ENCODE data around the gene USF1.
A peak's percentile ranks its signal among the peaks of the same experiment; 100 is the strongest.
"Not testable (repeated sequence)": the region's sequence is repeated elsewhere in the genome, so short reads cannot be mapped to it uniquely, and the experiment has no call there.

USF1 gene

GRCh38 chr1:161077426-161077825 is 31.6 kb upstream of the USF1 start:
- no peak for DNase-seq

GRCh38 chr1:161076410-161076809 is 30.6 kb upstream of the USF1 start:
- no peak for DNase-seq

GRCh38 chr1:161074676-161075368 is 29.0 kb upstream of the USF1 start:
- no peak for DNase-seq

GRCh38 chr1:161073474-161074121 is 27.8 kb upstream of the USF1 start:
- no peak for DNase-seq

GRCh38 chr1:161072751-161073449 is 27.1 kb upstream of the USF1 start:
- no peak for DNase-seq

- peak; percentile 46 for DNase-seq
Measured at GRCh38 chr1:161071886-161072371, 26.2 kb upstream of the USF1 start.

GRCh38 chr1:161070761-161071160 is 25.0 kb upstream of the USF1 start:
- DNase-seq, result no peak

GRCh38 chr1:161069731-161070270 is 24.0 kb upstream of the USF1 start, which contains the start of gene ARHGAP30:
Gene ARHGAP30 (minus strand): TSS chr1:161069891. CDS start chr1:161069624, 267 bp downstream.
- peak; percentile 95 for DNase-seq

GRCh38 chr1:161069241-161069640 is 23.5 kb upstream of the USF1 start:
- peak; percentile 27 for DNase-seq

- DNase-seq, result peak; percentile 89
Measured at GRCh38 chr1:161068306-161069234, 22.8 kb upstream of the USF1 start.

- peak; percentile 39 for DNase-seq
Measured at GRCh38 chr1:161066694-161067093, 20.9 kb upstream of the USF1 start.

GRCh38 chr1:161065681-161066080 is 19.9 kb upstream of the USF1 start:
- not testable (repeated sequence) for DNase-seq

- DNase-seq, result peak; percentile 29
Measured at GRCh38 chr1:161063936-161064335, 18.2 kb upstream of the USF1 start.

- no peak for DNase-seq
Measured at GRCh38 chr1:161061419-161061818, 15.6 kb upstream of the USF1 start.

- no peak for DNase-seq
Measured at GRCh38 chr1:161059293-161059692, 13.5 kb upstream of the USF1 start.

GRCh38 chr1:161054805-161055204 is 9.0 kb upstream of the USF1 start:
- no peak for DNase-seq

- DNase-seq, result no peak
Measured at GRCh38 chr1:161054232-161054631, 8.5 kb upstream of the USF1 start.

GRCh38 chr1:161052899-161053298 is 7.1 kb upstream of the USF1 start:
- no peak for DNase-seq

- no peak for DNase-seq
Measured at GRCh38 chr1:161051219-161051618, 5.4 kb upstream of the USF1 start.

GRCh38 chr1:161048949-161049722 is 3.4 kb upstream of the USF1 start:
- DNase-seq, result no peak
